ENCODE measurements around the gene ERBB3. TPM values are rescaled to one million over a fixed set of nuclear protein-coding genes. Genes with fewer than 3 reads are reported as not detected.
"Not testable (repeated sequence)": the region's sequence is repeated elsewhere in the genome, so short reads cannot be mapped to it uniquely, and the experiment has no call there.

Gene ERBB3
- total RNA-seq, 1 donor = 1.7 TPM

DNA sequence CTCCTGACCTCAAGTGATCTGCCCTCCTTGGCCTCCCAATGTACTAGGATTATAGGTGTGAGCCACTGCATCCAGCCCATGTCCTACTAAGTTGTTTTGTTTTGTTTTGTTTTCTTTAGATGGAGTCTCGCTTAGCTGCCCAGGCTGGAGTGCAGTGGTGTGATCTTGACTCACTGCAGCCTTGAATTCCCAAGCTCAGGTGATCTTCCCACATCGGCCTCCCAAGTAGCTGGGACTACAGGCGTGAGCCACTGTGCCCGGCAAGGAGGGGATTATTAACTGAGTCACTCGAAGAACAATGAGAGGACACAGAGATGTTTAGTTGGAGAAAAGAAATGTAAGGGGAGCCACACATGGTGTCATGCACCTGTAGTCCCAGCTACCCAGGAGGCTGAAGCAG lies 18.0 kb upstream of the ERBB3 start:
- DNase-seq (ENCODE audit: low read depth) = no peak
- no peak for TF ChIP-seq CTCF (IDR thresholded peaks at IDR 0.05; ENCODE audit: insufficient read depth, low read depth, low read length)
- H3K4me3 ChIP-seq (ENCODE audit: low read depth, low read length) = no peak overlapping the region

DNA sequence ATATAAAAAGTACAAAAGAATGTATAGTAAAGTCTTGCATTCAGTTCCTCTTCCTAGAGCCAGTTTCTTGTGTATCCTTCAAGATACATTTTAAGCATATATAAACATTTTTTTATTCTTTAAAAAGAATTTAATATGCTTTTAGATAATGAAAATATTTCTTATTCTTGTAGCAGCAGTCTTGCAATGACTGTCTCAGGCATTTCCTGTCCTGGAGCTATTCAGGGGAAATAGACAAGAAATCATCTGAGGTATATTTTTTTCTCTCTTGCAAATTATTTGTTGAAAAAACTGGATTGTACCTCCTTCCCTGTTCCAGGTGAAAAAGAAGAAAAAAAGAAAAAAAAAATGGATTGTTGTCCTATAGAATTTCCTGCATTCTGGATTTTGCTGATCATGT lies 17.0 kb upstream of the ERBB3 start:
- no peak for TF ChIP-seq CTCF (IDR thresholded peaks at IDR 0.05; ENCODE audit: insufficient read depth, low read depth, low read length)
- H3K4me3 ChIP-seq (ENCODE audit: low read depth, low read length) = no peak overlapping the region
- no peak for DNase-seq (ENCODE audit: low read depth)

DNA sequence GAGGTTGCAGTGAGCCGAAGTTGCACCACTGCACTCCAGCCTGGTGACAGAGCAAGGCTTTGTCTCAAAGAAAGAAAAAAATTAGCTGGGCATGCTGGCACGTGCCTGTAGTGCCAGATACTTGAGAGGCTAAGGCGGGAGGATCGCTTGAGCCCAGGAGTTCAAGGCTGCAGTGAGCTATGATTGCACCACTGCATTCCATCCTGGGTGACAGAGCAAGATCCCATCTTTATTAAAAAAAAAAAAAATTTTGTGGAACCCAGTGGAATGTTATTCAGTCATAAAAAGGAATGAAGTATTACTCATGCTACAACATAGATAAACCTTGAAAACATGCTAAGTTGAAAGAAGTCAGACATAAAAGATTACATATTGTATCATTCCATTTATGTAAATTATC lies 8.3 kb upstream of the ERBB3 start:
- peak; percentile 23 for DNase-seq (ENCODE audit: low read depth)
- H3K4me3 ChIP-seq (ENCODE audit: low read depth, low read length) = no peak overlapping the region
- no peak for TF ChIP-seq CTCF (IDR thresholded peaks at IDR 0.05; ENCODE audit: insufficient read depth, low read depth, low read length)

- H3K4me3 ChIP-seq (ENCODE audit: low read depth, low read length) = no peak overlapping the region
- no peak for TF ChIP-seq CTCF (IDR thresholded peaks at IDR 0.05; ENCODE audit: insufficient read depth, low read depth, low read length)
- DNase-seq (ENCODE audit: low read depth) = no peak
Measured at GRCh38 chr12:56074396-56074795, 5.6 kb upstream of the ERBB3 start.

GRCh38 chr12:56077966-56078365 lies 2.0 kb upstream of the ERBB3 start:
- DNase-seq (ENCODE audit: low read depth) = peak; percentile 57

GRCh38 chr12:56078427-56078826 lies 1.5 kb upstream of the ERBB3 start:
- no peak for DNase-seq (ENCODE audit: low read depth)
- TF ChIP-seq CTCF (IDR thresholded peaks at IDR 0.05; ENCODE audit: insufficient read depth, low read depth, low read length) = no peak
- no peak overlapping the region for H3K4me3 ChIP-seq (ENCODE audit: low read depth, low read length)

More at GRCh38 chr12:56077966-56078365, 2.0 kb upstream of the ERBB3 start:
- H3K4me3 ChIP-seq (ENCODE audit: low read depth, low read length) = not testable (repeated sequence)

DNA sequence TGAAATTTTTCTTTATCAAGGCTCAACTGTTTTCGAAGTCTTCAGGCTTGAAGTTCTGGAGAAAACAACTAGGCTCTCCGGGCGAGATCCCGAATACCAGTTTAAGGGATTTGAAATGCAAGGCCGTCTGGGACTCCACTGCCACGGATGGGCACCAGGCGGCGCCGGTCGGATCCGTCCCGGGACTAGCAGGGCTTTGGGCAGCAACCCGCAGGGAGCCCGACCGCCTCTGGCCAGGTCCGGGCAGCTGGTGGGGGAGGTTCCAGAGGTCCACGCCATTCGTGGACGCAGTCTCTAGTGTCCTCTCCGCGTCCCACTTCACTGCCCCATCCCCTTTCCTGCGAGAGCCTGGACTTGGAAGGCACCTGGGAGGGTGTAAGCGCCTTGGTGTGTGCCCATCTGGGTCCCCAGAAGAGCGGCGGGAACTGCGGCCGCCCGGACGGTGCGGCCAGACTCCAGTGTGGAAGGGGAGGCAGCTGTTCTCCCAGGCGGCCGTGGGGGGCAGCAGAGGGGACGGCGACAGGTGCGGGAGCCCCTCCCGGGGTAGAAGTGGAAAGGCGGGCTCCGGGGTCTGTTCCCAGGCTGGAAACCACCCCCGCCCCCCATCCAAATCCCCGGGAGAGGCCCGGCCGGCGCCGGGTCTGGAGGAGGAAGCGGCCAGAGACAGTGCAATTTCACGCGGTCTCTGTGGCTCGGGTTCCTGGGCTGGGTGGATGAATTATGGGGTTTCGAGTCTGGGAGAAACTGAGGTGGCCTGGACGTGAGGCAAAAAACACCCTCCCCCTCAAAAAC lies 838 bp upstream of the ERBB3 start:
- peak; percentile 79 for TF ChIP-seq CTCF (IDR thresholded peaks at IDR 0.05; ENCODE audit: insufficient read depth, low read depth, low read length)
- H3K4me3 ChIP-seq (ENCODE audit: low read depth, low read length) = peak overlapping the region; percentile 70
- DNase-seq (ENCODE audit: low read depth) = peak; percentile 81
